Endothelial cell of umbilical vein (primary cell): ENCODE data around the gene MYLK2. TPM values are rescaled to one million over a fixed set of nuclear protein-coding genes. Genes with fewer than 3 reads are reported as not detected.

ENCODE experiments used
- BruUV-seq: library from RNA; stranded (reverse); fragments of 400-500 nt; replicated peaks from 2 replicates; lab custom pipeline; 2021; lab: Mats Ljungman, UMichigan
- CTCF ChIA-PET: fragments of 300-600, 350-600 bp; sonication (Branson Sonifier 250); formaldehyde crosslinking; loops from one replicate; lab custom pipeline; 2021; ENCODE audit warnings: antibody characterized with exemption, inconsistent platforms; lab: Charles Lee
- POLR2A ChIA-PET: fragments of 300-600, 350-600 bp; sonication (Branson Sonifier 250); formaldehyde crosslinking; loops from one replicate; lab custom pipeline; 2021; ENCODE audit warnings: antibody characterized with exemption, inconsistent platforms; lab: Charles Lee
- DNase-seq: peaks from one replicate; pipeline ENCODE4 v3.0.0-alpha.2; 2011; ENCODE audit warnings: low read depth, low spot score
- FAIRE-seq: peaks from 2 replicates; lab custom pipeline; 2011; peaks lifted over from hg19 to GRCh38; lab: Jason Lieb, UNC
- H2AFZ ChIP-seq: 2 replicates; pipeline ENCODE4 v1.6.0; 2012; ENCODE audit warnings: low read depth, low read length, control low read depth, inconsistent platforms
- H3K27ac ChIP-seq: 2 replicates; pipeline ENCODE4 v1.5.1; 2011; ENCODE audit warnings: low read depth, mild to moderate bottlenecking, control low read depth, low read length, moderate library complexity; ENCODE audit not compliant: insufficient read depth
- H3K27me3 ChIP-seq, 2 experiments: 2 replicates each; pipeline versions ENCODE4 v1.6.0 to v1.6.1; 2011; ENCODE audit warnings: low read length in 2 of 2, mixed read lengths in 1 of 2; ENCODE audit not compliant: control insufficient read depth in 2 of 2, insufficient read depth in 2 of 2
- H3K36me3 ChIP-seq, 2 experiments: 2 replicates in 1 of 2; 3 replicates in 1 of 2; pipeline ENCODE4 v1.5.1; 2011; ENCODE audit warnings: low read length in 2 of 2, mild to moderate bottlenecking in 1 of 2, moderate library complexity in 1 of 2; ENCODE audit not compliant: control insufficient read depth in 2 of 2, insufficient read depth in 2 of 2; ENCODE audit errors: extremely low read depth in 1 of 2
- H3K4me1 ChIP-seq: 3 replicates; pipeline ENCODE4 v1.5.1; 2011; ENCODE audit warnings: mild to moderate bottlenecking, low read length; ENCODE audit not compliant: control insufficient read depth, insufficient read depth; ENCODE audit errors: extremely low read depth
- H3K4me2 ChIP-seq: 2 replicates; pipeline ENCODE4 v1.6.1; 2011; ENCODE audit warnings: low read length, control low read depth, mixed read lengths; ENCODE audit not compliant: insufficient read depth
- H3K4me3 ChIP-seq, 3 experiments: fragments of 200-600 bp in 1 of 3; sonication (generic), shearing (Covaris generic) in 1 of 3; replicated peaks in 1 of 3; 2 replicates each; pipeline ENCODE4 v1.5.1; 2011 to 2016; ENCODE audit warnings: control low read depth in 3 of 3, low read length in 3 of 3, mild to moderate bottlenecking in 2 of 3, inconsistent platforms in 1 of 3, low read depth in 1 of 3, moderate library complexity in 1 of 3; ENCODE audit not compliant: insufficient read depth in 1 of 3
- H3K79me2 ChIP-seq: 2 replicates; pipeline ENCODE4 v1.6.0; 2012; ENCODE audit warnings: low read length, inconsistent platforms; ENCODE audit not compliant: control insufficient read depth, insufficient read depth
- H3K9ac ChIP-seq: replicated peaks from 2 replicates; pipeline ENCODE3; 2011; ENCODE audit warnings: low read length, control low read depth; ENCODE audit not compliant: insufficient read depth; ENCODE audit errors: extremely low read depth
- H3K9me1 ChIP-seq: replicated peaks from 3 replicates; pipeline ENCODE4 v1.6.0; 2011; ENCODE audit warnings: mild to moderate bottlenecking, low read length; ENCODE audit not compliant: control insufficient read depth, insufficient read depth; ENCODE audit errors: extremely low read depth
- H3K9me3 ChIP-seq: replicated peaks from 2 replicates; pipeline ENCODE4 v1.5.1; 2012; ENCODE audit warnings: low read length, inconsistent platforms; ENCODE audit not compliant: control insufficient read depth, insufficient read depth
- H4K20me1 ChIP-seq: replicated peaks from 2 replicates; pipeline ENCODE3; 2011; ENCODE audit warnings: mild to moderate bottlenecking, low read length; ENCODE audit not compliant: control insufficient read depth, insufficient read depth; ENCODE audit errors: extremely low read depth
- EZH2 ChIP-seq: IDR thresholded peaks from 2 replicates; pipeline ENCODE4 v1.6.1; 2012; ENCODE audit warnings: borderline replicate concordance, low read depth, mild to moderate bottlenecking, moderate library complexity, low read length, inconsistent platforms; ENCODE audit not compliant: severe bottlenecking
- FOS ChIP-seq: IDR thresholded peaks from 2 replicates; pipeline ENCODE4 v1.6.1; 2011; ENCODE audit warnings: mild to moderate bottlenecking, low read length, moderate library complexity, borderline replicate concordance; ENCODE audit not compliant: insufficient read depth
- GATA2 ChIP-seq: IDR thresholded peaks from 2 replicates; pipeline ENCODE4 v1.7.0; 2011; ENCODE audit warnings: low read depth, mild to moderate bottlenecking, moderate library complexity, mixed read lengths, low read length; ENCODE audit not compliant: insufficient read length, insufficient read depth
- JUN ChIP-seq: IDR thresholded peaks from 2 replicates; pipeline ENCODE4 v1.6.1; 2011; ENCODE audit warnings: borderline replicate concordance, low read depth; ENCODE audit not compliant: insufficient read length, insufficient read depth
- MAX ChIP-seq: IDR thresholded peaks from 2 replicates; pipeline ENCODE4 v1.6.1; 2011; ENCODE audit not compliant: insufficient read depth, insufficient read length
- MYC ChIP-seq: IDR thresholded peaks from one replicate; pipeline ENCODE4 v1.6.1; 2011; ENCODE audit warnings: mild to moderate bottlenecking, low read depth, low read length
- POLR2A ChIP-seq: IDR thresholded peaks from 2 replicates; pipeline ENCODE4 v1.6.1; 2012; ENCODE audit warnings: low read depth, mild to moderate bottlenecking, control low read depth, low read length
- POLR2AphosphoS5 ChIP-seq: IDR thresholded peaks from 2 replicates; pipeline ENCODE4 v1.6.1; 2012; ENCODE audit warnings: low read depth, mild to moderate bottlenecking, control low read depth, low read length, moderate library complexity; ENCODE audit not compliant: insufficient read depth
- dilution Hi-C: fragments of 300-500 bp; cut with MboI; formaldehyde crosslinking; loops from one replicate; pipeline ENCODE4 v1.15.0; 2019; ENCODE audit warnings: low sequenced_read_pairs; ENCODE audit not compliant: extremely low pct_ligation_motif_present
- intact Hi-C: fragments of 100-400 bp; cut with micrococcal nuclease; formaldehyde crosslinking; loops from one replicate; pipeline ENCODE4 v1.10.0; 2022
- polyA plus RNA-seq, 4 experiments: library from polyadenylated mRNA; depleted of rRNA in 3 of 4; stranded (reverse) in 3 of 4; unstranded in 1 of 4; fragments of >200 nt; gene quantifications; 2 replicates each; pipeline versions ENCODE4 v1.2.1 to v1.2.3, GENCODE V29; 2011 to 2012; ENCODE audit warnings: missing spikeins in 1 of 4
- total RNA-seq: library from RNA; stranded (reverse); gene quantifications from 2 replicates; pipeline ENCODE4 v1.2.3, GENCODE V29; 2021
- TF ChIP-seq, protein P1 (sequence below), 2 donors: IDR thresholded peaks; 1 replicate in 1 of 2; 2 replicates in 1 of 2; pipeline ENCODE4 v1.5.1; 2011; ENCODE audit warnings: low read length in 2 of 2, mild to moderate bottlenecking in 2 of 2, moderate library complexity in 2 of 2, control low read depth in 1 of 2, inconsistent platforms in 1 of 2, low read depth in 1 of 2; ENCODE audit not compliant: insufficient read depth in 1 of 2; ENCODE audit errors: extremely low read depth in 1 of 2

Gene MYLK2
- total and polyA plus RNA-seq, 2 donors (not counting 3 experiments of a cell fraction or from before 2014, with no cell fraction given) = 2.6 to 2.7 TPM

GRCh38 chr20:31857861-31858759 is 39.0 kb downstream of the MYLK2 start:
- Histone ChIP-seq H3K36me3 (no peaks in the 10 kb centered on the region), H3K9ac (no peak overlapping the region), H3K79me2 (no peaks in the 10 kb centered on the region), H3K27ac (no peak overlapping the region), H3K4me3 (no peak overlapping the region), H3K9me1 (no peaks in the 10 kb centered on the region), H3K27me3 (peaks cover 27 to 39% of the 10 kb centered on the region in 2 experiments), H2AFZ (no peak overlapping the region), H3K4me1 (no peaks in the 10 kb centered on the region), H3K4me2 (no peak overlapping the region), H4K20me1 (no peaks in the 10 kb centered on the region), H3K9me3 (no peaks in the 10 kb centered on the region)
- dilution Hi-C loops (no loop called here), intact Hi-C loops (no loop called here)
- TF ChIP-seq MYC (no peak), EZH2 (no peak), POLR2AphosphoS5 (no peak), JUN (no peak), FOS (no peak), MAX (no peak), POLR2A (no peak), GATA2 (no peak)
- TF ChIP-seq, protein P1, sequence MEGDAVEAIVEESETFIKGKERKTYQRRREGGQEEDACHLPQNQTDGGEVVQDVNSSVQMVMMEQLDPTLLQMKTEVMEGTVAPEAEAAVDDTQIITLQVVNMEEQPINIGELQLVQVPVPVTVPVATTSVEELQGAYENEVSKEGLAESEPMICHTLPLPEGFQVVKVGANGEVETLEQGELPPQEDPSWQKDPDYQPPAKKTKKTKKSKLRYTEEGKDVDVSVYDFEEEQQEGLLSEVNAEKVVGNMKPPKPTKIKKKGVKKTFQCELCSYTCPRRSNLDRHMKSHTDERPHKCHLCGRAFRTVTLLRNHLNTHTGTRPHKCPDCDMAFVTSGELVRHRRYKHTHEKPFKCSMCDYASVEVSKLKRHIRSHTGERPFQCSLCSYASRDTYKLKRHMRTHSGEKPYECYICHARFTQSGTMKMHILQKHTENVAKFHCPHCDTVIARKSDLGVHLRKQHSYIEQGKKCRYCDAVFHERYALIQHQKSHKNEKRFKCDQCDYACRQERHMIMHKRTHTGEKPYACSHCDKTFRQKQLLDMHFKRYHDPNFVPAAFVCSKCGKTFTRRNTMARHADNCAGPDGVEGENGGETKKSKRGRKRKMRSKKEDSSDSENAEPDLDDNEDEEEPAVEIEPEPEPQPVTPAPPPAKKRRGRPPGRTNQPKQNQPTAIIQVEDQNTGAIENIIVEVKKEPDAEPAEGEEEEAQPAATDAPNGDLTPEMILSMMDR (IDR thresholded peaks at IDR 0.05; ENCODE audit: extremely low read depth in 1 of 2, insufficient read depth in 1 of 2, low read depth in 1 of 2, low read length in 2 of 2) = no peak
- no TSS peak for BruUV-seq
- POLR2A ChIA-PET = no interaction called here
- no peak for DNase-seq
- CTCF ChIA-PET = interaction anchor here (0.9 to 18.2 kb wide), 3 partner anchors 10 to 174 kb away, joined by 5 to 619 read pairs (median 243); partner anchors contain the start of gene MYLK2
- FAIRE-seq = no peak
